ENCODE results near the gene PLA2G4B.

Gene PLA2G4B

GRCh38 chr15:41847981-41848380 lies 9.3 kb downstream of the PLA2G4B start:
- TF ChIP-seq REST (IDR thresholded peaks at IDR 0.05; ENCODE audit: low read depth) (no peak), EGR1 (IDR thresholded peaks at IDR 0.05) (no peak), CEBPB (IDR thresholded peaks at IDR 0.05) (no peak), CREB1 (IDR thresholded peaks at IDR 0.05; ENCODE audit: low read depth) (no peak), ZBTB7A (IDR thresholded peaks at IDR 0.05; ENCODE audit: low read depth) (no peak), TAF1 (IDR thresholded peaks at IDR 0.05; ENCODE audit: low read depth) (no peak), FOXM1 (IDR thresholded peaks at IDR 0.05; ENCODE audit: borderline replicate concordance, low read depth) (no peak), NFIC (IDR thresholded peaks at IDR 0.05) (no peak), YY1 (IDR thresholded peaks at IDR 0.05; ENCODE audit: low read depth) (no peak), RAD21 (IDR thresholded peaks at IDR 0.05; ENCODE audit: low read depth) (no peak), TCF12 (IDR thresholded peaks at IDR 0.05; ENCODE audit: low read depth) (no peak), EP300 (IDR thresholded peaks at IDR 0.05; ENCODE audit: borderline replicate concordance) (no peak), USF1 (IDR thresholded peaks at IDR 0.05) (no peak), MAX (IDR thresholded peaks at IDR 0.05) (no peak), TEAD4 (IDR thresholded peaks at IDR 0.05) (no peak)

GRCh38 chr15:41848631-41849030 lies 10.0 kb downstream of the PLA2G4B start:
- TF ChIP-seq TAF1 (IDR thresholded peaks at IDR 0.05; ENCODE audit: low read depth) = no peak
- no peak for TF ChIP-seq CREB1 (IDR thresholded peaks at IDR 0.05; ENCODE audit: low read depth)
- TF ChIP-seq MAX (IDR thresholded peaks at IDR 0.05) = no peak
- TF ChIP-seq REST (IDR thresholded peaks at IDR 0.05; ENCODE audit: low read depth) = no peak
- TF ChIP-seq RAD21 (IDR thresholded peaks at IDR 0.05; ENCODE audit: low read depth) = no peak
- TF ChIP-seq TEAD4 (IDR thresholded peaks at IDR 0.05) = no peak

GRCh38 chr15:41849204-41849603 lies 10.6 kb downstream of the PLA2G4B start:
- TF ChIP-seq CEBPB (IDR thresholded peaks at IDR 0.05) (no peak), YY1 (IDR thresholded peaks at IDR 0.05; ENCODE audit: low read depth) (no peak), USF1 (IDR thresholded peaks at IDR 0.05) (no peak), TAF1 (IDR thresholded peaks at IDR 0.05; ENCODE audit: low read depth) (no peak), NFIC (IDR thresholded peaks at IDR 0.05) (no peak), TEAD4 (IDR thresholded peaks at IDR 0.05) (no peak), EP300 (IDR thresholded peaks at IDR 0.05; ENCODE audit: borderline replicate concordance) (no peak), EGR1 (IDR thresholded peaks at IDR 0.05) (no peak), FOXM1 (IDR thresholded peaks at IDR 0.05; ENCODE audit: borderline replicate concordance, low read depth) (no peak)

GRCh38 chr15:41849861-41850260 lies 11.2 kb downstream of the PLA2G4B start:
- TF ChIP-seq ZBTB7A (IDR thresholded peaks at IDR 0.05; ENCODE audit: low read depth) = no peak
- no peak for TF ChIP-seq USF1 (IDR thresholded peaks at IDR 0.05)
- no peak for TF ChIP-seq NFIC (IDR thresholded peaks at IDR 0.05)
- no peak for TF ChIP-seq CREB1 (IDR thresholded peaks at IDR 0.05; ENCODE audit: low read depth)
- TF ChIP-seq TAF1 (IDR thresholded peaks at IDR 0.05; ENCODE audit: low read depth) = no peak
- no peak for TF ChIP-seq YY1 (IDR thresholded peaks at IDR 0.05; ENCODE audit: low read depth)
- TF ChIP-seq FOXM1 (IDR thresholded peaks at IDR 0.05; ENCODE audit: borderline replicate concordance, low read depth) = no peak
- TF ChIP-seq TEAD4 (IDR thresholded peaks at IDR 0.05) = no peak
- no peak for TF ChIP-seq TCF12 (IDR thresholded peaks at IDR 0.05; ENCODE audit: low read depth)
- TF ChIP-seq EGR1 (IDR thresholded peaks at IDR 0.05) = no peak
- no peak for TF ChIP-seq CEBPB (IDR thresholded peaks at IDR 0.05)
- no peak for TF ChIP-seq EP300 (IDR thresholded peaks at IDR 0.05; ENCODE audit: borderline replicate concordance)
- TF ChIP-seq RAD21 (IDR thresholded peaks at IDR 0.05; ENCODE audit: low read depth) = no peak
- no peak for TF ChIP-seq REST (IDR thresholded peaks at IDR 0.05; ENCODE audit: low read depth)
- no peak for TF ChIP-seq MAX (IDR thresholded peaks at IDR 0.05)
